ENCODE results near the gene CCND2. TPM values are rescaled to one million over a fixed set of nuclear protein-coding genes. Genes with fewer than 3 reads are reported as not detected.

Gene CCND2
- total and polyA plus RNA-seq, 2 experiments from 2014 or later: 75.6 to 224 TPM

- Mint-ChIP-seq H3K9me3 (peaks cover 2% of the 10 kb centered on the region; the same call in 1 of the 3 replicates), H3K27me3 (ENCODE audit: insufficient read depth, low read depth, poor library complexity) (peaks cover 31% of the 10 kb centered on the region), H3K27ac (no peak overlapping the region), H3K4me3 (peak overlapping the region; percentile 87), H3K4me1 (peaks cover 16% of the 10 kb centered on the region), H3K36me3 (ENCODE audit: low read depth) (no peaks in the 10 kb centered on the region; the same call in 2 of the 3 replicates)
- H3K4me1 ChIP-seq (ENCODE audit: insufficient read depth): peaks cover 26% of the 10 kb centered on the region
- peak overlapping the region; percentile 99 for H3K4me3 ChIP-seq
- peaks cover 35% of the 10 kb centered on the region for H3K27me3 ChIP-seq (ENCODE audit: insufficient read depth)
- no peaks in the 10 kb centered on the region for H4K20me1 ChIP-seq (replicated peaks; ENCODE audit: insufficient read depth)
- H3K79me2 ChIP-seq (replicated peaks; ENCODE audit: insufficient read depth): peaks cover under 1% of the 10 kb centered on the region; the same call in 1 of the 2 replicates
- peak overlapping the region; percentile 100 for H3K4me2 ChIP-seq
- peak overlapping the region; percentile 29; the same call in 1 of the 2 replicates for H2AFZ ChIP-seq
- no peaks in the 10 kb centered on the region for H3K9me2 ChIP-seq (ENCODE audit: insufficient read depth)
- no peak overlapping the region for H3K27ac ChIP-seq (ENCODE audit: low read depth)
- ATAC-seq (no peak), DNase-seq (ENCODE audit: low spot score) (no peak)
- no peaks in the 10 kb centered on the region for H3K36me3 ChIP-seq (ENCODE audit: insufficient read depth)
- peaks cover 4% of the 10 kb centered on the region for H3F3A ChIP-seq (replicated peaks; ENCODE audit: low read depth)
- TF ChIP-seq REST (IDR thresholded peaks at IDR 0.05; ENCODE audit: unreplicated experiment): no peak
- peak; percentile 23 for TF ChIP-seq EZH2 (IDR thresholded peaks at IDR 0.05; ENCODE audit: low read depth, unreplicated experiment)
These were observed 5.0 kb upstream of the CCND2 start for GRCh38 chr12:4268329-4269181.

- ATAC-seq: peak; percentile 9
- no peak overlapping the region for H3K27ac Mint-ChIP-seq
These were observed 4.1 kb upstream of the CCND2 start for GRCh38 chr12:4269279-4269991.

More at GRCh38 chr12:4269279-4269991, 4.1 kb upstream of the CCND2 start:
- Histone ChIP-seq H2AFZ (no peak overlapping the region), H3K4me3 (peak overlapping the region; percentile 99), H3K4me2 (peak overlapping the region; percentile 100), H3K27ac (ENCODE audit: low read depth) (peak overlapping the region; percentile 90), H3K9me2 (ENCODE audit: insufficient read depth) (no peaks in the 10 kb centered on the region), H3K79me2 (replicated peaks; ENCODE audit: insufficient read depth) (peaks cover 9% of the 10 kb centered on the region), H3K4me1 (ENCODE audit: insufficient read depth) (peaks cover 26% of the 10 kb centered on the region), H3K36me3 (ENCODE audit: insufficient read depth) (no peaks in the 10 kb centered on the region), H3F3A (replicated peaks; ENCODE audit: low read depth) (peaks cover 4% of the 10 kb centered on the region), H4K20me1 (replicated peaks; ENCODE audit: insufficient read depth) (0 out of 2 replicates have a peak, but pooled peaks cover 3% of the 10 kb centered on the region), H3K27me3 (ENCODE audit: insufficient read depth) (peaks cover 35% of the 10 kb centered on the region)
- TF ChIP-seq REST (IDR thresholded peaks at IDR 0.05; ENCODE audit: unreplicated experiment): no peak
- TF ChIP-seq CREB1 (CRISPR knock-in tag; IDR thresholded peaks at IDR 0.05; ENCODE audit: low read depth): peak; percentile 93
- peak in 1 of 2 experiments; percentile 18; a peak in 1 of 4 replicates for TF ChIP-seq CTCF (conservative IDR thresholded peaks at IDR 0.05; ENCODE audit: low read depth in 2 of 2)
- peaks cover 16% of the 10 kb centered on the region for H3K4me1 Mint-ChIP-seq
- H3K36me3 Mint-ChIP-seq (ENCODE audit: low read depth): peaks cover 1% of the 10 kb centered on the region; the same call in 1 of the 3 replicates
- H3K4me3 Mint-ChIP-seq: peak overlapping the region; percentile 87
- H3K27me3 Mint-ChIP-seq (ENCODE audit: insufficient read depth, low read depth, poor library complexity): peaks cover 33% of the 10 kb centered on the region
- H3K9me3 Mint-ChIP-seq: peaks cover 2% of the 10 kb centered on the region; the same call in 1 of the 3 replicates
- DNase-seq (ENCODE audit: low spot score): peak; percentile 96
